Right lobe of liver (tissue), 4 donors: ENCODE results near the gene FHL3.

Source experiments
- CTCF ChIP-seq, 4 donors: fragments of 200-600 bp in 3 of 4; fragments of 450-650 bp in 1 of 4; IDR thresholded peaks; one replicate each; pipeline versions ENCODE4 v1.5.1 to v1.8.0; 2016 to 2022; ENCODE audit warnings: antibody characterized with exemption in 4 of 4, mild to moderate bottlenecking in 2 of 4
- POLR2A ChIP-seq: fragments of 450-650 bp; IDR thresholded peaks from one replicate; pipeline ENCODE4 v1.6.1; 2017; ENCODE audit warnings: antibody characterized with exemption, mild to moderate bottlenecking
- donor health status: DM: no; HTN: no; CAD: no.
- donor health status: DM: no; HTN: no; CAD: no.
- donor health status: DM: no; HTN: yes; CAD: no.

- TF ChIP-seq POLR2A (no peak), CTCF (IDR thresholded peaks at IDR 0.05) (no peak)
Observed at GRCh38 chr1:38003261-38004250, 1.8 kb downstream of the FHL3 start.
